Cerebellar cortex (tissue), 1 donor: Measurements from ENCODE around the gene NR1H3.
A peak's percentile ranks its signal among the peaks of the same experiment; 100 is the strongest.

Source experiments
- DNase-seq: peaks from one replicate; pipeline ENCODE4 v3.0.0-alpha.2; 2015; ENCODE audit warnings: low spot score

NR1H3 gene

GRCh38 chr11:47244448-47245350 lies 13.1 kb upstream of the NR1H3 start:
- DNase-seq: no peak

DNA sequence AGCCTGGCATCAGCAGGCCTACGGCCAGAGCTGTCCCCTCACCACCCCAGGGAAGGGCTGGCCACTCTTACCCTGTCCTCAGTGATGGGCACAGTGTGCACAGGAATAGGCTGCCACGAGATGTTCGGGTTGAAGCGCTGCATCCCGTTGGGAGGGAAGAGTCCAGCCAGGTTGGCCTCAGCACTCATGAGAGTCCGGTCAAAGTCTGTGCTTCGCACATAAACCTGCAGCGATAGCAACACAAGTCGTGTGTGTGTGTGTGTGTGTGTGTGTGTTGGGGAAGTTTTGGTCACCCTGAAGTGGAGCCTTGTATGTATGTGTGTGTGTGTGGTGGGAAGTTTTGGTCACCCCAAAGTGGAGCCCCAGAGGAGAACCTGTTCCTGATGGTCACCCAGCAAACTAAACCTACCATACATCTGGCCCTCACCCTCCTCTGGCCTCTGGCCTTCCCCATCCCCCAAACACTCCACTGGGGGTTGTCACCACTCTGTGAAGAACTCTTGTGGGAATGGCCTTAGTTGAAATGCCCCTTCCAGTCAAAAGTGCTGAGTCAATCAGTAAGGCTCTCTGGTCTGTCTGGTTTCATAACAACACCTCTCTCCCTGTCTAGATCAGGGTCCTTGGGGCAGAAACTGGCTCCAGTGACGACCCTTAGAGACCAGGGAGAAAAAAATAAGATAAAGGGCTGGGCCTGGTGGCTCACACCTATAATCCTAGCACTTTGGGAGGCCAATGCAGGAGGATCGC lies 12.0 kb upstream of the NR1H3 start:
- DNase-seq: no peak

- DNase-seq: no peak
Measured at GRCh38 chr11:47247502-47247901, 10.3 kb upstream of the NR1H3 start.

GRCh38 chr11:47248304-47248663 lies 9.5 kb upstream of the NR1H3 start:
- DNase-seq: no peak

DNA sequence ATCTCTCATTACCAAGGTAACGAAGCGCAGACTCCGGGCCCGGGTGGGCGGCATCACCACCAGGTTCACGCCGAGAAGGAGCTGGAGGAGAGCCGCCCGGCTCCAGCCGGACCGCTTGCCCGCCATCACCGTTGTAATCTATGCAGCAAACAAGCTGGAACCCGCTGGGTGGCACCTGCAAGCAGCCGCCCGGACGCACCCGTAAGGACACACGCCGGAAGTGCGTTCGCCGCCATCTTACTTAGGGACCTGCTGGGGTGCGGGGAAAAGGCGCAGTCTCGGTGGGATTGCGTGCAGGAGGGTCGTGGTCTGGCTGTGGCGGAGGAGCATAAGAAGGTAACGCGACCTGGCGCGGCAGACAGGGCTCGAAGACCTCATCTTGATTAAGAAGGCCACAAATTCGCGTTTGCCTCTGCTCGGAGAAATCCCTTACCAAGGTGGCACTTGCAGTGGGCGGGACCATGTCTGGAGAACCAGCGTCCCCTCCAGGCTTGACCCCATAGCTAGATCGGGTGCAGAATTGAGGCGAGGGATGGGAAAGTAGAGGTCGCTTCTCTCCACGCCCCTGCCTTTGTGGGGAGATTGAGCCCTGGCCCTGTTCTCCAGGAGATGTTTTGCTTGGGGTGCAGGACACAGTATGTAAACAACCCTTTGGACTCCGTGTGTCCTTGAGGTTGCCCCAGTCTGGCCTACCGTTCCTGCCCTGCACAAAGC lies 9.0 kb upstream of the NR1H3 start, which contains the start of gene ACP2:
ACP2 (minus strand) TSS at position 151 of the 714 bp plus-strand sequence; CDS start at position 126, 25 bp downstream.
- peak; percentile 91 for DNase-seq

DNA sequence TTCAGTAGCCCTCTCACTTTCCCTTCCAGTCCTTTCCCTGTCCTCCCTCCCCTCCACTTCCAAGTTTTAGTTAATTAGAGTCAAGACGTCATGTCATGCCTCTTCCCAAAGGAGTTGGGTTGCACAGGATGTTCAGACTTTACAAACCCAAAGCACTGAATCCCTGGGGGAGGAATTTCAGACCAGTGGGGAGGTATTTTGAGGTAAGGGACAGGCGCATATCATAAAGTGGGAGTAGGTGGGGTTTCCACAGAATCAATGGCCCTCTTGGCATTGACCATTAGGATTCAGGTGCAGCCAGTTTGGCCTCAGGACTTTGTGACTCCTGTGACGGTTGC lies 8.4 kb upstream of the NR1H3 start:
- no peak for DNase-seq

DNA sequence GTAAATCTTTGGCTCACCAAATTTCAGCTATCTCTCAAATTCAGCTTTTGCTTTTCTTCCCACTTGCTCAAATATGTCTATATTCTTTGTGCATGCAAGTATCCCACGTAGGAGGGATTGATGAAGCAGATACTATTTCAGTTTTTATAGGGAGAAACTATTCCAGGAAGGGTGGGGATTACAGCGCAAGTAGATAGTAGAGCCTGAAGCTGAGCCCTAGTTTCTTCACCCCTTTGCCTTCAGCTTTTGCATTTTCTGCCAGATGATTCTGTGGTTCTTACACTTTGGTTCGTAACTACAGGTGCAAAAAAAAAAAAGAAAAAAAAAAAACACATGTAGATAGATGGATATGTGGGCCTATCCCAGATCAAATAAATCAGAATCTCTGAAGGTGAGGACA lies 6.0 kb upstream of the NR1H3 start:
- DNase-seq: no peak

- no peak for DNase-seq
Measured at GRCh38 chr11:47253660-47254059, 4.1 kb upstream of the NR1H3 start.

DNA sequence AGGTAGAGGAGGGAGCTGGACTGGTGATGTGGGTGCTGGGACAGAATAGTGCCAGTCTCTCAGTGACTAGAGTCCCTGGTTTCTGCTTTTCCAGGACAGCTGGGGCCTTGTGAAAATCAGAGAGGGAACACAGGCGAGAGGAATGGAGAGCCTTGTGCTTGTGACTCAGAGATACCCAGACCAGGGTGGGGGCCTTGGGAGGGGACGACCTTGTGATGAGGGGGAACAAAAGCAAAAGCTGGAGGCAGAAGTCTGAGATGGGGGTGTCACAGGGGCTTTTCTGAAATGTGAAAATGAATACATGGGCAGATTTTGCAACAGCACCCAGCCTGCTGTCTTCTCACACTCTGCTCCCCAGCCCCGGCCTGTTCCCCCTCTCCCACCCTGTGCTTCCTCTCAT lies 3.4 kb upstream of the NR1H3 start:
- no peak for DNase-seq

DNA sequence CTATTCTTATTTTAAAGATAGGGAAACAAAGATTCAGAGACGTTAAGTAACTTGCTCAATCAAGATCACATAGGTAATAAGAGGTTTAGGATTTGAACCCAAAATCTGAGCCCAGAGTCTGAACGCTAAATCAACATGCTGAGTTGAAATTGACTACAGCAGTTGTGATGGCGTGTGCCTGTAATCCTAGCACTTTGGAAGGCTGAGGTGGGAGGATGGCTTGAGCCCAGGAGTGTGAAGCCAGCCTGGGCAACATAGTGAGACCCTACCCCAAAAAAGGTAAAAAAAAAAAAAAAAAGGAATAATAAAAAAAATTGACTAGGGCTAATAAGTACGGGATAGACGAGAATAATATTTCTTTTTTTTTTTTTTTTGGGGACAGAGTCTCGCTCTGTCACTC lies 1.4 kb upstream of the NR1H3 start:
- DNase-seq: no peak

- no peak for DNase-seq
Measured at GRCh38 chr11:47257177-47257516, 649 bp upstream of the NR1H3 start.

GRCh38 chr11:47258317-47258902 lies 614 bp downstream of the NR1H3 start:
- no peak for DNase-seq

DNA sequence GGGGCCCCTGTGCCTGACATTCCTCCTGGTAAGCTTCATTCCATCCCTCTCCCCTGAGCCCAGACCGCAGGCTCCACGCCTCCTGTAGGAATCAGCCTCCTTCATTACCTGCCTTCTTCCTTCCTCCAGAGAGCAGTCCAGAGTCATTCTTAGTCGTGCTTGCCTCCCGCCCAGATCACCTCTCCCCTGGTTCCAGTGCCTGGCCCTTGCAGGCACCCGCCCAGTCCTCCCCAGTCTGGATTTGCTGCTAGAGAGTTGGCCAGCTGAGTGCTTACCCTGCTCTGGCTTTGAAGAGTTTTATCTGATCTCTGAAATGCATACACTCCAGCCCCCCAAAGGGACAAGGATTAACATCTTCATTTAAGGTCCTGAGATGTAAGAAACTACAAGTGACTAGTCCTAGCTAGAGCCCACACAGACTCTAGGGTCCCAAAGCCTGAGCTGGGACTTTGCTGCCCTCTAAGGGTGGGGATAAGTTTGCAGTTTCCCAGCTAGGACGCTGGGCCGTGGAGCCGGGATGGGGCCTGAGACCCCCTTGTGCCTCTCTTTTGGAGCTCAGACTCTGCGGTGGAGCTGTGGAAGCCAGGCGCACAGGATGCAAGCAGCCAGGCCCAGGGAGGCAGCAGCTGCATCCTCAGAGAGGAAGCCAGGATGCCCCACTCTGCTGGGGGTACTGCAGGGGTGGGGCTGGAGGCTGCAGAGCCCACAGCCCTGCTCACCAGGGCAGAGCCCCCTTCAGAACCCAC lies 1.6 kb downstream of the NR1H3 start:
- DNase-seq: peak; percentile 53

DNA sequence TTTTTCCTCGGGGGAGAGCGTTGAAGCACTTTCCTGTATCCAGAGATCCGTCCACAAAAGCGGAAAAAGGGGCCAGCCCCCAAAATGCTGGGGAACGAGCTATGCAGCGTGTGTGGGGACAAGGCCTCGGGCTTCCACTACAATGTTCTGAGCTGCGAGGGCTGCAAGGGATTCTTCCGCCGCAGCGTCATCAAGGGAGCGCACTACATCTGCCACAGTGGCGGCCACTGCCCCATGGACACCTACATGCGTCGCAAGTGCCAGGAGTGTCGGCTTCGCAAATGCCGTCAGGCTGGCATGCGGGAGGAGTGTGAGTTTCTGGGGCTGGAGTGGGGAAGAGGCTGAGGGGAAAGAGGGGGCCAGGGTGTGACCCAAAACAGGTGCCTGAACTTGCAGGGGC lies 2.6 kb downstream of the NR1H3 start:
- DNase-seq: no peak

- DNase-seq: no peak
Measured at GRCh38 chr11:47261291-47261800, 3.5 kb downstream of the NR1H3 start.

DNA sequence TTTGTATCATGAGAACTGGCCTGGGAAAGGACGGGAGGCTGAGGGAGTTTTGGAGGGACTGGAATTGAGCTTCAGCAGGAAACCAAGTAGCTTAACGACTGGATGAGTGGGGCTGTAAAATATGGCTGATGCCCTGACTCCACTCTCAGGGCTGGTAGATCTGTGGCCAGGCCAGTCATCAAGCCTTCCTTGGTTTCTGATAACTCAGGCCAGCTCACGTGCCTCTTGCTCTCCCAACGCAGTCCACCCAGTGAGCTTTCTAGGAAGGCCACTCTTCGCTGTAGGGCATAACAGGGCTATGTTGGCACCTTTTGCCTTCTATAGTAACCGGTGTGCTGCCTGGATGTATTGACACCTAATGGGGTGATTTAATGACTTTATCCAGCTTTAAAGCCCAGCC lies 6.3 kb downstream of the NR1H3 start:
- no peak for DNase-seq

DNA sequence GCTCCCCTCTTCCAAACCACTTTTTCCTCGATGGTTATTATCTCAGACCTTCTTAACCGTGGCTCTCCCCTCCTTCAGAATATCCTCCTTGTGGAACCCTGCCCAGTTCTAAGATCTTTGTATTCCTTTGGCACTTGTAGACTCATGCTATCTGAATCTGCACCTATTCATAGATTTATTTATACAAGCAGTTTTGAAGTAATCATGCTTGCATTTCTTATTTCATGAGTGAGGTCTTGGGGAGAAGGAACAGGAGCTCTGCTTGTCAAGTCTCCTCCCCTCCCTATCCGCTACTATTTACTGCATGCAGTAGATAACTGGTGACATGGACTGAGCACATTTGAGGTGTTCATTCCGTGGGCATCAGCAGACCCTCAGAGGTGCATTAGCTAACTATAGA lies 6.7 kb downstream of the NR1H3 start:
- DNase-seq: no peak

- no peak for DNase-seq
Measured at GRCh38 chr11:47267876-47268275, 10.1 kb downstream of the NR1H3 start.

DNA sequence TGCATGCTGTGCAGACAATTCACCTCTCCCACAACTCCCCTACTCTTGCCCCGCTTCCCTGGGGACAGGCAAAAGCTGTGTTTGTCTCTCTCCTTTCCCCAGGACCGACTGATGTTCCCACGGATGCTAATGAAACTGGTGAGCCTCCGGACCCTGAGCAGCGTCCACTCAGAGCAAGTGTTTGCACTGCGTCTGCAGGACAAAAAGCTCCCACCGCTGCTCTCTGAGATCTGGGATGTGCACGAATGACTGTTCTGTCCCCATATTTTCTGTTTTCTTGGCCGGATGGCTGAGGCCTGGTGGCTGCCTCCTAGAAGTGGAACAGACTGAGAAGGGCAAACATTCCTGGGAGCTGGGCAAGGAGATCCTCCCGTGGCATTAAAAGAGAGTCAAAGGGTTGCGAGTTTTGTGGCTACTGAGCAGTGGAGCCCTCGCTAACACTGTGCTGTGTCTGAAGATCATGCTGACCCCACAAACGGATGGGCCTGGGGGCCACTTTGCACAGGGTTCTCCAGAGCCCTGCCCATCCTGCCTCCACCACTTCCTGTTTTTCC lies 10.7 kb downstream of the NR1H3 start:
- DNase-seq: no peak

GRCh38 chr11:47269002-47269828 lies 11.4 kb downstream of the NR1H3 start:
- peak; percentile 84 for DNase-seq
